GM21737 (cell line): ENCODE data around the gene ZFAND6.
"Not testable (repeated sequence)": the region's sequence is repeated elsewhere in the genome, so short reads cannot be mapped to it uniquely, and the experiment has no call there.

Experiments
- ATAC-seq: cut with Tn5 transposase; IDR thresholded peaks from one replicate; pipeline ENCODE4 v1.9.1; 2021; ENCODE audit warnings: mild to moderate bottlenecking, moderate library complexity; ENCODE audit not compliant: unreplicated experiment

ZFAND6 gene

GRCh38 chr15:80095969-80096368 lies 36.5 kb downstream of the ZFAND6 start:
- ATAC-seq = no peak

GRCh38 chr15:80098341-80098740 lies 38.9 kb downstream of the ZFAND6 start:
- no peak for ATAC-seq

DNA sequence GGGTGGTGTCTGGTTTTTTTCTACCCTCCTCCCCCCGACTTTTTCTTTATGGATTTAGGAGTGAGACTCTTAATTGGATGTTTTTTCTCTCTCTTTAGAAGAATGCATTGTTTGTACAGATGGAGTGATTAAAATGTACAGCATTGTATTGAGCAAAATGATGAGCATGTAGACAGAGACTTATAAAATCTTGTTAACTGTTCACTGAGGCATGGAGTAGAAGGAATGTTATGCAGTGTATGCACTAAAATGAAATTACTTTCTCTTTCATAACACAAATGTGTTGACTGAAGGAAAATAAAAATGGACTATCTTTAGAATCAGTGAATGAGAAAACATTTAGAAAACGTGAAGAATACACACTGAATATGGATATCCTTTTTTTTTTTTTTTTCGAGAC lies 39.8 kb downstream of the ZFAND6 start:
- ATAC-seq = no peak

DNA sequence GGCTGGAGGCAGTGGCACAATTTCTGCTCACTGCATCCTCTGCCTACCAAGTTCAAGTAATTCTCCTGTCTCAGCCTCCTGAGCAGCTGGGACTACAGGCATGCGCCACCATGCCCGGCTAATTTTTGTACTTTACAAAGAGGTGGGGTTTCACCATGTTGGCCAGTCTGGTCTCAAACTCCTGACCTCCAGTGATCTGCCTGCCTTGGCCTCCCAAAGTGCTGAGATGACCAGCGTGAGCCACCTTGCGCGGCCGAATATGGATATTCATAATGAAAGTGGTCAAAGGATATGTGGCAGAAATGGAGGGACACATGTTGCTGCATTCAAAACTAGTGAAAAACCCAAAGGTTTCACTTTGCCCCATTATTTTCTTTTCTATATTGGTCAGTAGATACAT lies 40.2 kb downstream of the ZFAND6 start:
- ATAC-seq = not testable (repeated sequence)

GRCh38 chr15:80100247-80100646 lies 40.8 kb downstream of the ZFAND6 start:
- no peak for ATAC-seq

DNA sequence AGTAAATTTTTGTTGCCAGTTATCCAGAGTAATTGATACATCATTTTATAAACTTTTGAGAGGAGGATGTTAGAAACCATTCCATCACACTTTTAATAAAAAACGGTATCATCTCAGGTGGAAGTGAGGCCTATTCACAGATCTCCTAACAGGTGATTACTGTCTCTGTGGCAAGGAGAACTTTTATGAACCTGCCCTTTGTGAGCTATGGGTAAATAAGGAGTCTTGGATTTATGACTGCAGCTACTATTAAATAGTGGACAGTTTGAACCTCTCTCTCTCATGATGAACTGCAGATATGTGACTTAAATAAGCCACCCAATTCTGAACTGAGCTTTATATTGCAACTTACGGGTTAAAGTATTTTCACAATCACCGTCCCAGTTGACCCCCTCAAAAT lies 45.7 kb downstream of the ZFAND6 start:
- ATAC-seq = no peak

DNA sequence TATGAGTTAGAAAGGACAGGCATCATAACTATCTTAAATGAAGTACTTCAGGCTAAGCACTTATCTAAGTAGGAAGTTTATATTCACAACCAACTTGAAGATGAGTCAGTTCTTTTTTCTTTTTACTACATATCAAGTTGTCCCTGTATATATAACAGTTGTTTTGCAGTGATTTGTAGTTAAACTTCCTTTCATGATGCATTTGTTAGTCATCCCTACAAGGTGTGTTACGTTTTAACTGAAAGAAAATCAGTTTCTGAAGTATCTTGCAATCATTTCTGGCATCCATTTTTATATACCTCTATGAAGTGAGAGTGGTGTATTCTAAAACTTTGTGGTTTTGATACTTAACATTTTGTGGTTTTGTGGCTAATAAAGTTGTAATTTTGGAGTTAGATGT lies 46.1 kb downstream of the ZFAND6 start:
- ATAC-seq = no peak

DNA sequence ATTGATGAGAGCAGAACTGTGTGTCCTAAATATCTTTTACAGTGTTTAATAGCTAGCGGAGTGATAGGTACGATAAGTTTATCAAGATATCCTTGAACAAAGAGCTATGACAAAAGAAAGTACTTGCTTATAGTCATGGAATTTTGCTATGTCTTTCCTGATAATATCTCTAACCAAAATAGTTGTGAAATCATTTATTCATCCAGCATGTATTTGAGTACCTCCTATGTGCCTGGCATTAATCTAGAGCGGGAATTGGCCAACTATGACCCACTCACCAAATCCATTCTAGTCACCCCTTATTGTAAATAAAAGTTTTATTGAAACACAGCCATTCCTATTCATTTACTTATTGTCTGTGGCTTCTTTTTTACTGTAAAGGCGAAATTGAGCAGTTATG lies 46.6 kb downstream of the ZFAND6 start:
- no peak for ATAC-seq

- no peak for ATAC-seq
Observed at GRCh38 chr15:80107204-80107603, 47.7 kb downstream of the ZFAND6 start.

DNA sequence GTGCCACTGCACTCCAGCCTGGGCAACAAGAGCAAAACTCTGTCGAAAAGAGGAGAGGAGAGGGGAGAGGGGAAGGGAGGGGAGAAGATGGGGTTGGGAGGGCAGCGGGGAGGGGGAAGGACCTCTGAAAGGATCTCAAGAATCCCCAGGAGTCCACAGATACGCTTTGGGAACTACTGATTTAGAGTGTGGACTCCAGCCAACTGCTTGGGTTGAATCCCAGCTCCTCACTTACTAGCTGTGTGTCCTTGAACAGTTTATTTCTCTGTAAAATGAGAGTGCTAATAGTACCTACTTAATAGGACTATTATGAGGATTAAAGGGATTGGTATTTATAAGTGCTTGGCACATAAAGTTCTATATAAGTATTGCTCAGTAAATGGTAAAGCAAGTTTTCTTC lies 48.3 kb downstream of the ZFAND6 start:
- ATAC-seq = no peak

GRCh38 chr15:80109388-80109787 lies 49.9 kb downstream of the ZFAND6 start:
- no peak for ATAC-seq

GRCh38 chr15:80110920-80111319 lies 51.4 kb downstream of the ZFAND6 start:
- ATAC-seq = no peak

DNA sequence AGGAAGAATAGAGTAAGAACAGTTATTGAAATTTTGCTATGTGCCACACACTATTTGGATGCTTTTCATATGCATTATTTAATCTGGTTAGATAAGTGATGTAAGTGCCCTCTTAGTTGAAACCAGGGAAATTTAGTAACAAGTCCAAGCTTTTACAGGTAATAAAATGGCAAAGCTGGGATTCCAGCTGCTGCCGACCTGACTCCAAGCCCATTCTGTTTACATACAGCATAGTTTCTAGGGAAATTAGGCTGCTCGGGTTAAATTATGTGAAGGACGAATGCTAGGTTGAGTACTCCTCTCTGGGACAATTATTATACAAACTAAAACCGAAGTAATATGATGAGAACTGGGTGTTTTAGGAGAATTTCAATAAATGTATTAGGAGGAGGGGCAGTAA lies 54.6 kb downstream of the ZFAND6 start:
- no peak for ATAC-seq

- no peak for ATAC-seq
Observed at GRCh38 chr15:80115021-80115420, 55.5 kb downstream of the ZFAND6 start.

DNA sequence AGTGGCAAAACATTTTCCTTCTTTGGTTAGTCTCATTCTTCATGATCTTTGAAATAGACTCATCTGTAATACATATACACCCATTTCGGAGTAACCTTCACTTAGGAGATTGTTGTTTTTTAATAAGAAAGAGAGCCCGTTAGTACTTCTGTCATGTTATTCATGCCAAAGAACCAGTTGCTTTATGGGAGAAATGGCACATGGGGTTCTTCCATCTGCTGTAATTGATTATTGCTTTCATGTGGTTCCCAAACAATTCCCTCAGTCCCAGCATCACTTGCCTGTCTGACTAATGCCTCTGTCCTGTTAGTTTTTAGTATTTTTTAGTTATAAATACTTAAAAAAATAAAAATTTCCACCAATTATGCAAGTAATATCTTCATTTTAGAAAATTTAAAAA lies 59.5 kb downstream of the ZFAND6 start:
- no peak for ATAC-seq

GRCh38 chr15:80120636-80121035 lies 61.2 kb downstream of the ZFAND6 start:
- no peak for ATAC-seq

GRCh38 chr15:80121546-80121945 lies 62.1 kb downstream of the ZFAND6 start:
- ATAC-seq = no peak

GRCh38 chr15:80123034-80123433 lies 63.6 kb downstream of the ZFAND6 start:
- ATAC-seq = no peak

DNA sequence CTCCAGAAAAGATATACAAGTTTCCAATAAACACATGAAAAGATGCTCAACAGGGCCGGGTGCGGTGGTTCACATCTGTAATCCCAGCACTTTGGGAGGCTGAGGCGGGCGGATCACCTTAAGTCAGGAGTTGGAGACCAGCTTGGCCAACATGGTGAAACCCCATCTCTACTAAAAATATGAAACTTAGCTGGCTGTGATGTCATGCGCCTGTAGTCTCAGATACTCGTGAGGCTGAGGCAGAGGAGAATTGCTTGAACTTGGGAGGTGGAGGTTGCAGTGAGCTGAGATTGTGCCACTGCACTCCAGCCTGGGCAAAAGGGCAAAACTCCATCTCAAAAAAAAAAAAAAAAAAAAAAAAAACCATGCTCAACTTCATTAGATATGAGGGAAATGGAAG lies 67.8 kb downstream of the ZFAND6 start:
- not testable (repeated sequence) for ATAC-seq

- no peak for ATAC-seq
Observed at GRCh38 chr15:80127911-80128310, 68.4 kb downstream of the ZFAND6 start.

GRCh38 chr15:80132382-80132781 lies 72.9 kb downstream of the ZFAND6 start:
- no peak for ATAC-seq

DNA sequence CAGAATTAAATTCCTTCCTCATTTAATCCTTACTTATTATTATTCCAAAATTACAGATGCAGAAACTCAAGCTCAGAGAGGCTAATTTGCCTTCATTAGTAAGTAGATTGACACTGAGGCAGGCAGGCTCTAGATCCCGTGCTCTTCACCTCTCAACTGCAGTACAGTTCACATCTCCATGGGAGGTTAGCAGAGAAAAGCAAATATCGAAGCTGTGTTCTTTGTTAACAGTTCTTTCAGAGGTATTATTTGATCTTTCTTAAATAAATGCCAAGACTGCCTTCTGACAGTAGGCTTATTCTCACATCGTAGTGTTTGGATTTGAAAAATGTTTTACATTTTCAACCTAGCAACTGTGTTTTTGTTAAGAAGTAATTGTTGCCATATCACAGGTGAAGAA lies 77.4 kb downstream of the ZFAND6 start:
- no peak for ATAC-seq

DNA sequence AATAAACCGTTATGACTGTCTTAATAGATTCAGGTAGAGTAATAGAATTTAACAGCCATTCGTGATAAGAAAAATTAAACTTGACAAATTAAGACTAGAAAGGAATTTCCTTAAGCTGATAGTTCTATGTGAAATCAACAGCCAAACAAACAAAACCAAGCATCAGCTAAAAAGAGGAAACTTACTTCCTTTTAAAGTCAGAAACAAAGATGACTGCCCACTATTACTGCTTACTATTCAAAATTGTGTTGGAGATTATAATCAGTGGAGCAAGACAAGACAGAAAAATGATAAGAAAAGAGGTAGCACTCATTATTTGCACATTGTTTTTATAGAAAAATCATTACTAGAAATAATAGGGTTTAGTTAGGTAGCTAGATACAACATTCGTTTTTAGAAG lies 79.5 kb downstream of the ZFAND6 start:
- ATAC-seq = no peak

DNA sequence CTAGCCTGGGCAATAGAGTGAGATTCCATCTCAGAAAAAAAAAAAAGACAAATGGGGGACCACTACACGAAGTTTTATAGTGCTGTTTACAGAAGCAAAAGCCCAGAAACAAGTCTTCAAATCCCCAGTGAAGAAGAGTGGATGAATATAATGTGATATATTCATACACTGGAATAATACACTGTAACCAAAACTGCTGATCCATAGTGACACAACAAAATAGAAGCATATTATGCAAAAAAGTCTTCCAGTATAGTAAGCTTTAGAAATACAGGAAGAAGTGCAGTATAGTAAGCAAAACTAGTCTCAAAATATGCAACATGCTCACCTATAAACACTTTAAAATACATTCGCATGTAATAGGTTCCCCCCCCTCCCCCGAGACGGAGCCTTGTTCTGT lies 81.4 kb downstream of the ZFAND6 start:
- ATAC-seq = no peak
